OCI-LY3 (cell line): ENCODE results near the gene MGST3.
"Not testable (repeated sequence)": the region's sequence is repeated elsewhere in the genome, so short reads cannot be mapped to it uniquely, and the experiment has no call there.

Experiments used
- H2AFZ ChIP-seq: fragments of 200-600, 300-600 bp; shearing (Covaris generic); 2 replicates; pipeline ENCODE4 v1.6.0; 2014; ENCODE audit warnings: antibody characterized with exemption, low read depth, low read length
- H3K27ac ChIP-seq: fragments of 200-600, 300-600 bp; sonication (generic); 2 replicates; pipeline ENCODE4 v1.5.1; 2014; ENCODE audit warnings: mild to moderate bottlenecking, low read length, moderate library complexity, mixed read lengths
- H3K27me3 ChIP-seq: fragments of 200-600, 300-600 bp; sonication (generic); 2 replicates; pipeline ENCODE4 v1.6.1; 2014; ENCODE audit warnings: low read depth, low read length, mixed read lengths
- H3K36me3 ChIP-seq: fragments of 200-600, 300-600 bp; sonication (generic); replicated peaks from 2 replicates; pipeline ENCODE3; 2014; ENCODE audit warnings: low read depth, low read length, mixed read lengths
- H3K4me1 ChIP-seq: fragments of 300-600, 200-600 bp; sonication (generic); 2 replicates; pipeline ENCODE4 v1.6.1; 2014; ENCODE audit warnings: low read length, mixed read lengths
- H3K4me2 ChIP-seq: fragments of 200-600, 300-600 bp; sonication (generic); 2 replicates; pipeline ENCODE4 v1.6.1; 2014; ENCODE audit warnings: low read length, mixed read lengths
- H3K4me3 ChIP-seq: fragments of 300-600, 200-600 bp; sonication (generic); 2 replicates; pipeline ENCODE4 v1.5.1; 2014; ENCODE audit warnings: antibody characterized with exemption, mild to moderate bottlenecking, low read length, moderate library complexity
- H3K79me2 ChIP-seq: fragments of 300-600, 200-600 bp; shearing (Covaris generic); 2 replicates; pipeline ENCODE4 v1.6.1; 2014; ENCODE audit warnings: mild to moderate bottlenecking, low read length, mixed read lengths
- H3K9ac ChIP-seq: fragments of 300-600, 200-600 bp; shearing (Covaris generic); 2 replicates; pipeline ENCODE4 v1.6.0; 2014; ENCODE audit warnings: mild to moderate bottlenecking, low read length, moderate library complexity
- H3K9me3 ChIP-seq: fragments of 200-600, 300-600 bp; shearing (Covaris generic); 2 replicates; pipeline ENCODE4 v1.6.1; 2014; ENCODE audit warnings: low read length, mixed read lengths; ENCODE audit not compliant: insufficient read depth
- H4K20me1 ChIP-seq: fragments of 200-600, 300-600 bp; sonication (generic); 2 replicates; pipeline ENCODE4 v1.6.1; 2016; ENCODE audit warnings: low read length, mixed read lengths; ENCODE audit not compliant: insufficient read depth
- EZH2phosphoT487 ChIP-seq: fragments of 200-600 bp; shearing (Covaris generic); IDR thresholded peaks from 2 replicates; pipeline ENCODE4 v1.6.1; 2018; ENCODE audit warnings: antibody characterized with exemption, mixed run types, low read depth
- TF ChIP-seq, protein P1 (sequence below): fragments of 200-600, 300-600 bp; sonication (generic); IDR thresholded peaks from 2 replicates; pipeline ENCODE4 v1.5.1; 2014; ENCODE audit warnings: antibody characterized with exemption, low read length, low read depth

Gene MGST3

DNA sequence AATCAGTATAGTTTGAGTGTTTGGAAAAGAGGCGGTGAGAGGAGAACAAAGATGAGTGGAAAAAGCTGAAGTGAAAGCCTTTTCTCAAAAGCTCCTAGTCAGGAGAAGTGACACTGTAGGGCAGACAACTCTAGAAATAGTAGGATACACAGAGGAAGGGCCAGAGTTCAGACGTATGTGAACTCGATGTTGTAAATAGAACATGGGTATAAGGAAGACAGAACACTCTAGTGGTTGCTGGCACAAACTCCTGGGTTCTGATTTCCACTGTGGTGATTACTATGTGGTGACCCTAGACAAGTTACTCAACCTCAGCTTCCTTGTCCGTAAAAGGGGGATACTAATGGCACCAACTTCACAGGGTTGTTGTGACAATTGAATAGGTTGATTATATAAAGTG is 30.2 kb upstream of the MGST3 start:
- H3K4me2 ChIP-seq = no peak overlapping the region
- no peaks in the 10 kb centered on the region for H3K9me3 ChIP-seq

GRCh38 chr1:165603810-165604209 is 27.2 kb upstream of the MGST3 start:
- no peaks in the 10 kb centered on the region for H4K20me1 ChIP-seq
- H3K79me2 ChIP-seq = no peaks in the 10 kb centered on the region
- no peak overlapping the region for H3K9ac ChIP-seq
- H3K36me3 ChIP-seq = no peaks in the 10 kb centered on the region
- peaks cover 45% of the 10 kb centered on the region for H3K27me3 ChIP-seq
- peaks cover 13% of the 10 kb centered on the region for H3K4me1 ChIP-seq
- no peak overlapping the region for H3K4me2 ChIP-seq
- TF ChIP-seq, protein P1, sequence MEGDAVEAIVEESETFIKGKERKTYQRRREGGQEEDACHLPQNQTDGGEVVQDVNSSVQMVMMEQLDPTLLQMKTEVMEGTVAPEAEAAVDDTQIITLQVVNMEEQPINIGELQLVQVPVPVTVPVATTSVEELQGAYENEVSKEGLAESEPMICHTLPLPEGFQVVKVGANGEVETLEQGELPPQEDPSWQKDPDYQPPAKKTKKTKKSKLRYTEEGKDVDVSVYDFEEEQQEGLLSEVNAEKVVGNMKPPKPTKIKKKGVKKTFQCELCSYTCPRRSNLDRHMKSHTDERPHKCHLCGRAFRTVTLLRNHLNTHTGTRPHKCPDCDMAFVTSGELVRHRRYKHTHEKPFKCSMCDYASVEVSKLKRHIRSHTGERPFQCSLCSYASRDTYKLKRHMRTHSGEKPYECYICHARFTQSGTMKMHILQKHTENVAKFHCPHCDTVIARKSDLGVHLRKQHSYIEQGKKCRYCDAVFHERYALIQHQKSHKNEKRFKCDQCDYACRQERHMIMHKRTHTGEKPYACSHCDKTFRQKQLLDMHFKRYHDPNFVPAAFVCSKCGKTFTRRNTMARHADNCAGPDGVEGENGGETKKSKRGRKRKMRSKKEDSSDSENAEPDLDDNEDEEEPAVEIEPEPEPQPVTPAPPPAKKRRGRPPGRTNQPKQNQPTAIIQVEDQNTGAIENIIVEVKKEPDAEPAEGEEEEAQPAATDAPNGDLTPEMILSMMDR = no peak
- no peak for TF ChIP-seq EZH2phosphoT487
- no peak overlapping the region for H3K4me3 ChIP-seq
- no peaks in the 10 kb centered on the region for H3K9me3 ChIP-seq
- H2AFZ ChIP-seq = no peak overlapping the region
- H3K27ac ChIP-seq = no peak overlapping the region

More for the DNA sequence above, 30.2 kb upstream of the MGST3 start:
- Histone ChIP-seq H3K27ac (no peak overlapping the region), H3K36me3 (no peaks in the 10 kb centered on the region), H3K27me3 (peaks cover 40% of the 10 kb centered on the region), H3K4me3 (no peak overlapping the region), H4K20me1 (no peaks in the 10 kb centered on the region), H3K4me1 (peaks cover 13% of the 10 kb centered on the region), H3K9ac (no peak overlapping the region), H2AFZ (no peak overlapping the region), H3K79me2 (no peaks in the 10 kb centered on the region)
- TF ChIP-seq EZH2phosphoT487 = no peak
- TF ChIP-seq, protein P1 = no peak

DNA sequence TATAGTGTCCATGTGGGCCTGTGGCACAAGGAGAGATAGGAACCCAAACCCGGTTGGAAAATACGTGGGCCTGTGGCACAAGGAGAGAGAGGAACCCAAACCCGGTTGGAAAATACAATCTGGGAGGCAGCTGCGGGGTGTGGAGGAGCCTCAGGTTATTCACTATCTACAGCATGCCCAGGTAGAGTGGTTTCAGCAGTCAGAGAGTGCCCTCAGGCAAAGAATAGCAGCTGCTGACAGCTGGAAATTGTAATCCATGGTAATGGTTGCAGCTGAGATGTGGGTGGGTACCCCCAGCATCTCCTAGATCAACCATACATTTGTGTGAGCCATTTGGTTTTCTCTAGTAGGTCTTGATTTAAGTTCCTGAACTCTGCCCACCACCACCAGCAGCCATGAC is 25.8 kb upstream of the MGST3 start:
- no peak overlapping the region for H3K27ac ChIP-seq
- no peak overlapping the region for H3K4me3 ChIP-seq
- no peak overlapping the region for H3K9ac ChIP-seq
- no peaks in the 10 kb centered on the region for H3K79me2 ChIP-seq
- peaks cover 10% of the 10 kb centered on the region for H3K4me1 ChIP-seq
- TF ChIP-seq, protein P1 = no peak
- TF ChIP-seq EZH2phosphoT487 = no peak
- H3K27me3 ChIP-seq = peaks cover 42% of the 10 kb centered on the region
- H3K36me3 ChIP-seq = no peaks in the 10 kb centered on the region
- H4K20me1 ChIP-seq = no peaks in the 10 kb centered on the region
- no peak overlapping the region for H2AFZ ChIP-seq
- H3K9me3 ChIP-seq = no peaks in the 10 kb centered on the region
- no peak overlapping the region for H3K4me2 ChIP-seq

DNA sequence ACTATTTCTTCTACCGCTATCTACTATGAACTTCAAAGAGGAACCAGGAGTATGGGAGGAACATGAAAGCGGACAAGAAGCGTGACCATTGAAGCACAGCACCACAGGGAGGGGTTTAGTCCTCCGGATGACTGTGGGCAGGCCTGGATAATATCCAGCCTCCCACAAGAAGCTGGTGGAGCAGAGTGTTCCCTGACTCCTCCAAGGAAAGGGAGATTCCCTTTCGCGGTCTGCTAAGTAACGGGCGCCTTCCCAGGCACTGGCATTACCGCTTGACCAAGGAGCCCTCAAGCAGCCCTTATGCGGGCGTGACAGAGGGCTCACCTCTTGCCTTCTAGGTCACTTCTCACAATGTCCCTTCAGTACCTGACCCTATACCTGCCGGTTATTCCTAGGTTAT is 24.4 kb upstream of the MGST3 start:
- H3K36me3 ChIP-seq, H4K20me1 ChIP-seq, H3K9me3 ChIP-seq, H3K79me2 ChIP-seq, H3K9ac ChIP-seq, H3K27ac ChIP-seq, H3K4me3 ChIP-seq, H3K4me1 ChIP-seq, H2AFZ ChIP-seq: not testable (repeated sequence)
- H3K4me2 ChIP-seq = peak overlapping the region; percentile 56
- peaks cover 41% of the 10 kb centered on the region for H3K27me3 ChIP-seq

DNA sequence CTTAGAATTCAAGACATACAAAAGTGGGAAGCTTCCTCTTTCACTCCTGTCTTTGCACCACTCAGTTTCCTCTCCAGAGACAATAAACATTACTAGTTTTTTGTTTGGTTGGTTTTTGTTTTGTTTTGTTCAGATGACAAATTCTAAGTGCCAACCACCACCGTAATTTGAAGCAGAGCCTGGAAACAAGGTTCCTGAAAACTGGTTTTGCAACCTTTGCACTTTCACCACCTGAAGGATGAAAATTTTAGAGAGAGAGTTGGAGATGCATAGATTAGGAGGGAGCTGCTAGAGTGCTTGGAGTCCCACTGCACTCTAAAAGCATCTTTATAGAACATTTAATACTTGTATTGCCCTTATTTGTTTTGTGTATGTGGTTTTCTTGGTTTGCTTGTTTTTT is 20.2 kb upstream of the MGST3 start:
- H3K79me2 ChIP-seq = no peaks in the 10 kb centered on the region
- no peaks in the 10 kb centered on the region for H3K36me3 ChIP-seq
- H3K9me3 ChIP-seq = no peaks in the 10 kb centered on the region
- H2AFZ ChIP-seq = no peak overlapping the region
- H3K9ac ChIP-seq = no peak overlapping the region
- H3K27ac ChIP-seq = no peak overlapping the region
- H3K4me2 ChIP-seq = no peak overlapping the region
- H3K4me3 ChIP-seq = no peak overlapping the region
- no peak for TF ChIP-seq EZH2phosphoT487
- TF ChIP-seq, protein P1 = no peak
- no peaks in the 10 kb centered on the region for H4K20me1 ChIP-seq
- H3K4me1 ChIP-seq = peaks cover 10% of the 10 kb centered on the region
- H3K27me3 ChIP-seq = peaks cover 40% of the 10 kb centered on the region
